ENCODE results near the gene IP6K1.

- TF ChIP-seq, protein P1, sequence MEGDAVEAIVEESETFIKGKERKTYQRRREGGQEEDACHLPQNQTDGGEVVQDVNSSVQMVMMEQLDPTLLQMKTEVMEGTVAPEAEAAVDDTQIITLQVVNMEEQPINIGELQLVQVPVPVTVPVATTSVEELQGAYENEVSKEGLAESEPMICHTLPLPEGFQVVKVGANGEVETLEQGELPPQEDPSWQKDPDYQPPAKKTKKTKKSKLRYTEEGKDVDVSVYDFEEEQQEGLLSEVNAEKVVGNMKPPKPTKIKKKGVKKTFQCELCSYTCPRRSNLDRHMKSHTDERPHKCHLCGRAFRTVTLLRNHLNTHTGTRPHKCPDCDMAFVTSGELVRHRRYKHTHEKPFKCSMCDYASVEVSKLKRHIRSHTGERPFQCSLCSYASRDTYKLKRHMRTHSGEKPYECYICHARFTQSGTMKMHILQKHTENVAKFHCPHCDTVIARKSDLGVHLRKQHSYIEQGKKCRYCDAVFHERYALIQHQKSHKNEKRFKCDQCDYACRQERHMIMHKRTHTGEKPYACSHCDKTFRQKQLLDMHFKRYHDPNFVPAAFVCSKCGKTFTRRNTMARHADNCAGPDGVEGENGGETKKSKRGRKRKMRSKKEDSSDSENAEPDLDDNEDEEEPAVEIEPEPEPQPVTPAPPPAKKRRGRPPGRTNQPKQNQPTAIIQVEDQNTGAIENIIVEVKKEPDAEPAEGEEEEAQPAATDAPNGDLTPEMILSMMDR (conservative IDR thresholded peaks at IDR 0.05): no peak
- TF ChIP-seq ZFX (IDR thresholded peaks at IDR 0.05): no peak
These were observed 45.0 kb upstream of the IP6K1 start for GRCh38 chr3:49831341-49831740.
